ENCODE measurements around the gene FANK1. TPM values are rescaled to one million over a fixed set of nuclear protein-coding genes. Genes with fewer than 3 reads are reported as not detected.
"Not testable (repeated sequence)": the region's sequence is repeated elsewhere in the genome, so short reads cannot be mapped to it uniquely, and the experiment has no call there.

Gene FANK1
- total RNA-seq, 4 donors from 2014 or later, result 0.26 to 6.8 (median 4.6) TPM

GRCh38 chr10:125881192-125881591 is 15.2 kb upstream of the FANK1 start, which contains the start of gene DHX32:
Gene DHX32, minus strand, starts transcription at chr10:125881292. Its CDS starts 468 bp downstream, at chr10:125880824.
- H3K27ac ChIP-seq, result no peak within 1 kb of the TSS
- no peaks in the 10 kb centered on the region for H3K27me3 ChIP-seq
- no peak within 1 kb of the TSS for H3K4me3 ChIP-seq
- H3K9me3 ChIP-seq, result no peaks in the 10 kb centered on the region
- intact Hi-C loops (cut with DNase I; ENCODE audit: low total_unique reads), result no loop called here
- no peak for DNase-seq
- H3K36me3 ChIP-seq, result no peaks in the 10 kb centered on the region
- no peaks in the 10 kb centered on the region for H3K4me1 ChIP-seq
- TF ChIP-seq POLR2A (IDR thresholded peaks at IDR 0.05), result no peak
- no peak for TF ChIP-seq CTCF (IDR thresholded peaks at IDR 0.05)

- no peaks in the 10 kb centered on the region for H3K4me1 ChIP-seq
- no peak overlapping the region for H3K27ac ChIP-seq
- TF ChIP-seq CTCF (IDR thresholded peaks at IDR 0.05), result no peak
- no peaks in the 10 kb centered on the region for H3K27me3 ChIP-seq
- intact Hi-C loops (cut with DNase I; ENCODE audit: low total_unique reads), result no loop called here
- H3K9me3 ChIP-seq, result no peaks in the 10 kb centered on the region
- no peak for DNase-seq
- H3K36me3 ChIP-seq, result no peaks in the 10 kb centered on the region
- H3K4me3 ChIP-seq, result no peak overlapping the region
Observed at GRCh38 chr10:125882596-125882995, 13.8 kb upstream of the FANK1 start.

GRCh38 chr10:125883211-125883610 is 13.2 kb upstream of the FANK1 start:
- intact Hi-C loops (cut with DNase I; ENCODE audit: low total_unique reads), result no loop called here
- DNase-seq, result no peak
- H3K27ac ChIP-seq, result no peak overlapping the region
- TF ChIP-seq CTCF (IDR thresholded peaks at IDR 0.05), result no peak
- no peak for TF ChIP-seq POLR2A (IDR thresholded peaks at IDR 0.05)
- H3K9me3 ChIP-seq, result no peaks in the 10 kb centered on the region
- H3K36me3 ChIP-seq, result no peaks in the 10 kb centered on the region
- no peak overlapping the region for H3K4me3 ChIP-seq
- no peaks in the 10 kb centered on the region for H3K27me3 ChIP-seq
- no peaks in the 10 kb centered on the region for H3K4me1 ChIP-seq

GRCh38 chr10:125886914-125887512 is 9.4 kb upstream of the FANK1 start:
- H3K9me3 ChIP-seq, result no peaks in the 10 kb centered on the region
- TF ChIP-seq POLR2A (IDR thresholded peaks at IDR 0.05) (no peak), CTCF (IDR thresholded peaks at IDR 0.05) (no peak)
- H3K4me1 ChIP-seq, result no peaks in the 10 kb centered on the region
- H3K27ac ChIP-seq, result no peak overlapping the region
- no peaks in the 10 kb centered on the region for H3K36me3 ChIP-seq
- no peak for DNase-seq
- intact Hi-C loops (cut with DNase I; ENCODE audit: low total_unique reads), result no loop called here
- H3K27me3 ChIP-seq, result no peaks in the 10 kb centered on the region
- H3K4me3 ChIP-seq, result no peak overlapping the region

- H3K4me1 ChIP-seq; H3K4me3 ChIP-seq; H3K36me3 ChIP-seq; intact Hi-C loops (cut with DNase I; ENCODE audit: low total_unique reads); H3K27me3 ChIP-seq; DNase-seq; H3K9me3 ChIP-seq; H3K27ac ChIP-seq: not testable (repeated sequence)
Observed at GRCh38 chr10:125889441-125889840, 6.9 kb upstream of the FANK1 start.

GRCh38 chr10:125892402-125892801 is 4.0 kb upstream of the FANK1 start:
- H3K9me3 ChIP-seq; H3K4me3 ChIP-seq; H3K27me3 ChIP-seq; DNase-seq; H3K36me3 ChIP-seq; H3K27ac ChIP-seq; H3K4me1 ChIP-seq; intact Hi-C loops (cut with DNase I; ENCODE audit: low total_unique reads): not testable (repeated sequence)

- H3K4me3 ChIP-seq; H3K36me3 ChIP-seq; H3K27ac ChIP-seq; DNase-seq; intact Hi-C loops (cut with DNase I; ENCODE audit: low total_unique reads); H3K27me3 ChIP-seq; H3K4me1 ChIP-seq; H3K9me3 ChIP-seq: not testable (repeated sequence)
Observed at GRCh38 chr10:125894176-125894575, 2.2 kb upstream of the FANK1 start.

GRCh38 chr10:125895130-125896087 is 955 bp upstream of the FANK1 start:
- H3K4me3 ChIP-seq, result peak overlapping the region; percentile 56 to 63
- H3K9me3 ChIP-seq; intact Hi-C loops (cut with DNase I; ENCODE audit: low total_unique reads); H3K4me1 ChIP-seq; H3K36me3 ChIP-seq; H3K27me3 ChIP-seq: not testable (repeated sequence)
- H3K27ac ChIP-seq, result peak overlapping the region; percentile 72 to 76
- peak; percentile 24 to 34 for DNase-seq

GRCh38 chr10:125897317-125897716 is 953 bp downstream of the FANK1 start:
- peak overlapping the region; percentile 56 to 63 for H3K4me3 ChIP-seq
- H3K27me3 ChIP-seq; H3K27ac ChIP-seq; H3K36me3 ChIP-seq; intact Hi-C loops (cut with DNase I; ENCODE audit: low total_unique reads); H3K9me3 ChIP-seq; DNase-seq; H3K4me1 ChIP-seq: not testable (repeated sequence)

All from uterus (tissue), 4 donors.